Lung (tissue), 12 donors: ENCODE results near the gene IL6R. TPM values are rescaled to one million over a fixed set of nuclear protein-coding genes. Genes with fewer than 3 reads are reported as not detected.

Experiments
- ATAC-seq: fragments of 200-7000 bp; cut with Tn5 transposase; one replicate; pipeline ENCODE4 v1.9.1; 2020; ENCODE audit warnings: moderate number of reproducible peaks; ENCODE audit not compliant: insufficient read depth, low FRiP score
- DNase-seq, 3 donors: peaks; one replicate each; pipeline ENCODE4 v3.0.0-alpha.2; 2013 to 2017
- H3K27ac ChIP-seq, 2 donors: one replicate each; pipeline ENCODE4 v1.5.1; 2013; ENCODE audit warnings: mild to moderate bottlenecking in 2 of 2, moderate library complexity in 2 of 2, control low read depth in 1 of 2, inconsistent platforms in 1 of 2, low read depth in 1 of 2, low read length in 1 of 2
- H3K27me3 ChIP-seq, 3 donors: one replicate each; pipeline ENCODE4 v1.5.1; 2013; ENCODE audit warnings: low read length in 2 of 3; ENCODE audit not compliant: control insufficient read depth in 3 of 3, insufficient read depth in 3 of 3
- H3K36me3 ChIP-seq, 4 donors: one replicate each; pipeline ENCODE4 v1.5.1; 2013; ENCODE audit warnings: low read length in 4 of 4, mild to moderate bottlenecking in 1 of 4, moderate library complexity in 1 of 4; ENCODE audit not compliant: control insufficient read depth in 4 of 4, insufficient read depth in 4 of 4
- H3K4me1 ChIP-seq, 5 donors: one replicate each; pipeline ENCODE4 v1.5.1; 2013; ENCODE audit warnings: low read length in 5 of 5, mild to moderate bottlenecking in 2 of 5, moderate library complexity in 1 of 5; ENCODE audit not compliant: control insufficient read depth in 5 of 5, insufficient read depth in 5 of 5
- H3K4me3 ChIP-seq: one replicate; pipeline ENCODE4 v1.5.1; 2013; ENCODE audit warnings: mild to moderate bottlenecking, control low read depth, moderate library complexity
- H3K9ac ChIP-seq, 2 donors: one replicate each; pipeline ENCODE4 v1.5.1; 2013; ENCODE audit warnings: low read length in 2 of 2, control low read depth in 1 of 2; ENCODE audit not compliant: insufficient read depth in 1 of 2
- H3K9me3 ChIP-seq, 4 donors: one replicate each; pipeline ENCODE4 v1.5.1; 2013; ENCODE audit warnings: low read length in 3 of 4, mild to moderate bottlenecking in 1 of 4, moderate library complexity in 1 of 4; ENCODE audit not compliant: control insufficient read depth in 4 of 4, insufficient read depth in 3 of 4
- WGBS, 2 donors: extraction: QIAGEN DNeasy Blood & Tissue Kit; methylation state at CpG; one replicate each; pipeline ENCODE4 v1.1.7; 2013; 5-methylcytosine and 5-hydroxymethylcytosine counted together
- polyA plus RNA-seq, 2 donors: library from polyadenylated mRNA; stranded (reverse); fragments of 200-250 nt; gene quantifications; one replicate each; pipeline ENCODE4 v1.2.1, GENCODE V29; 2013
- total RNA-seq, 2 donors: library from RNA; depleted of rRNA in 1 of 2; stranded (reverse); fragments of >200 nt in 1 of 2; gene quantifications; one replicate each; pipeline ENCODE4 v1.2.1, GENCODE V29; 2014 to 2021
- TF ChIP-seq, protein P1 (sequence below): IDR thresholded peaks from 2 replicates; pipeline ENCODE4 v1.5.1; 2012; ENCODE audit warnings: mild to moderate bottlenecking; ENCODE audit errors: control extremely low read depth, extremely low read depth
- donor health status: control.
- donor health status: control.
- donor health status: Bipolar disorder and iron deficiency.
- donor health status: healthy.
- donor health status: DM: yes; HTN: yes; CAD: no.

Gene IL6R
- total and polyA plus RNA-seq, 4 donors, result 12.3 to 79.7 (median 32.0) TPM

DNA sequence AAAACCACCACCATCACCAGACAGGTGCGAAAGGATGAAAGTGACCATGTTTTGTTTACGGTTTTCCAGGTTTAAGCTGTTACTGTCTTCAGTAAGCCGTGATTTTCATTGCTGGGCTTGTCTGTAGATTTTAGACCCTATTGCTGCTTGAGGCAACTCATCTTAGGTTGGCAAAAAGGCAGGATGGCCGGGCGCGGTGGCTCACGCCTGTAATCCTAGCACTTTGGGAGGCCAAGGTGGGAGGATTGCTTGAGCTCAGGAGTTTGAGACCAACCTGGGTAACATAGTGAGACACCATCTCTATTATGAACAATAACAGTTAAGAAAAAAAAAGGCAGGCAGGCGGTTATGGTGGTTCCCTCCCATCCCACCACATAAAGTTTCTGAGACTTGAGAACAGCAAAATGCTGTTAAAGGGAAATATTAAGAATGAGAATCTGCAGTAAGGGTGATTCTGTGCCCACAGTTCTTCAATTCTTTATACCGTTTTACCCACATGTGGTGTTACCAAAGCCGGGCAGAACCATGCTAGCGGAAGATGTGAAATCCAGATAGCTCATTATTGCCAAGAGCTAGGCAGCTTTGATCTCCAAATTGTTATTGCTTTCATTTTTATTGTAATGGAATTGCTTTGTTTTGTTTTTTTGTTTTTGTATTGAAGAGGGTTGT lies 62.4 kb downstream of the IL6R start:
- ATAC-seq, result no peak
- no peak overlapping the region for H3K4me3 ChIP-seq
- DNase-seq, result no peak
- H3K9ac ChIP-seq, result no peak overlapping the region
- 91 to 92% methylated on average over 11 of the region's 11 CpGs for WGBS, 2 donors
- H3K4me1 ChIP-seq, result peaks cover 0 to 8% (median 0%) of the 10 kb centered on the region in 5 donors
- H3K36me3 ChIP-seq, result peaks cover 0 to 15% (median 3%) of the 10 kb centered on the region in 4 donors
- H3K27me3 ChIP-seq, result no peaks in the 10 kb centered on the region
- TF ChIP-seq, protein P1, sequence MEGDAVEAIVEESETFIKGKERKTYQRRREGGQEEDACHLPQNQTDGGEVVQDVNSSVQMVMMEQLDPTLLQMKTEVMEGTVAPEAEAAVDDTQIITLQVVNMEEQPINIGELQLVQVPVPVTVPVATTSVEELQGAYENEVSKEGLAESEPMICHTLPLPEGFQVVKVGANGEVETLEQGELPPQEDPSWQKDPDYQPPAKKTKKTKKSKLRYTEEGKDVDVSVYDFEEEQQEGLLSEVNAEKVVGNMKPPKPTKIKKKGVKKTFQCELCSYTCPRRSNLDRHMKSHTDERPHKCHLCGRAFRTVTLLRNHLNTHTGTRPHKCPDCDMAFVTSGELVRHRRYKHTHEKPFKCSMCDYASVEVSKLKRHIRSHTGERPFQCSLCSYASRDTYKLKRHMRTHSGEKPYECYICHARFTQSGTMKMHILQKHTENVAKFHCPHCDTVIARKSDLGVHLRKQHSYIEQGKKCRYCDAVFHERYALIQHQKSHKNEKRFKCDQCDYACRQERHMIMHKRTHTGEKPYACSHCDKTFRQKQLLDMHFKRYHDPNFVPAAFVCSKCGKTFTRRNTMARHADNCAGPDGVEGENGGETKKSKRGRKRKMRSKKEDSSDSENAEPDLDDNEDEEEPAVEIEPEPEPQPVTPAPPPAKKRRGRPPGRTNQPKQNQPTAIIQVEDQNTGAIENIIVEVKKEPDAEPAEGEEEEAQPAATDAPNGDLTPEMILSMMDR, result no peak
- no peaks in the 10 kb centered on the region for H3K9me3 ChIP-seq
- H3K27ac ChIP-seq, result no peak overlapping the region

DNA sequence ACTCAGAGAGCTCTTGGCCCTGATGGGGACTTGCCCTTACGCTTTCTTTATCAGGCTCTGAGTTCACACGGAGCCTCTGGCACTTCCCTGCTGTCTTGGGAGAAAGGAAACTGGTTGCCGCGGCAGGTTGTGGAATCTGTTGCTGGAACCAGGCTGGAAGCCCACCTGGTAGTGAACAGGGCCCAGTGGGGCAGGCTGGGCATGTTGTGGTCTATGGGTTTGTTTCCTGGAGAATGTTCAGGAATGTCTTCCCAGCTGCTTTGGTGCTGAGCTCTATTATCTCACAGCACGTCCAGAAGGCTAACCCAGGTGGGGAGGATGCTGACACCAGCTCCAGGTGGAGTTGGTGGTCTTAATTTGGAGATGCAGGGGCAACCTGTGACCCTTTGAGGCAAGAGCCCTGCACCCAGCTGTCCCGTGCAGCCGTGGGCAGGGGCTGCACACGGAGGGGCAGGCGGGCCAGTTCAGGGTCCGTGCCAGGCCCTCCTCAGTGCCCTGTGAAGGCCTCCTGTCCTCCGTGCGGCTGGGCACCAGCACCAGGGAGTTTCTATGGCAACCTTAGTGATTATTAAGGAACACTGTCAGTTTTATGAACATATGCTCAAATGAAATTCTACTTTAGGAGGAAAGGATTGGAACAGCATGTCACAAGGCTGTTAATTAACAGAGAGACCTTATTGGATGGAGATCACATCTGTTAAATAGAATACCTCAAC lies 63.5 kb downstream of the IL6R start:
- no peak for ATAC-seq

GRCh38 chr1:154469844-154470560 lies 64.9 kb downstream of the IL6R start:
- Histone ChIP-seq H3K9me3 (no peaks in the 10 kb centered on the region), H3K4me1 (peaks cover 0 to 6% (median 0%) of the 10 kb centered on the region in 5 donors), H3K9ac (no peak overlapping the region), H3K27me3 (no peaks in the 10 kb centered on the region), H3K27ac (no peak overlapping the region), H3K36me3 (peaks cover 0 to 15% (median 3%) of the 10 kb centered on the region in 4 donors), H3K4me3 (no peak overlapping the region)
- TF ChIP-seq, protein P1, result no peak
- ATAC-seq (no peak), DNase-seq (no peak)
- WGBS, 2 donors, result 77 to 83% methylated on average over 10 of the region's 10 CpGs

More for the DNA sequence above, 63.5 kb downstream of the IL6R start:
- H3K4me1 ChIP-seq, result peaks cover 0 to 1% (median 0%) of the 10 kb centered on the region in 5 donors
- H3K27me3 ChIP-seq, result no peaks in the 10 kb centered on the region
- TF ChIP-seq, protein P1, result no peak
- peaks cover 0 to 15% (median 3%) of the 10 kb centered on the region in 4 donors for H3K36me3 ChIP-seq
- H3K27ac ChIP-seq, result no peak overlapping the region
- DNase-seq, result no peak
- 84 to 86% methylated on average over 12 of the region's 12 CpGs for WGBS, 2 donors
- H3K4me3 ChIP-seq, result no peak overlapping the region
- H3K9ac ChIP-seq, result no peak overlapping the region
- no peaks in the 10 kb centered on the region for H3K9me3 ChIP-seq
